NOMO-1 treated with dmso at 0.1 percent for 144 hours (cell line): ENCODE measurements around the gene SCYGR6.
"Not testable (repeated sequence)": the region's sequence is repeated elsewhere in the genome, so short reads cannot be mapped to it uniquely, and the experiment has no call there.

ENCODE experiments used
- DNase-seq: peaks from one replicate; lab custom pipeline; 2025; ENCODE audit not compliant: unreplicated experiment; lab: John Stamatoyannopoulos, UW

The SCYGR6 gene

GRCh38 chr2:227724394-227725039 is at the start of gene SCYGR6:
Gene SCYGR6, minus strand, starts transcription at chr2:227724757. Its CDS starts 0 bp downstream, at chr2:227724757.
- peak; percentile 7 for DNase-seq

DNA sequence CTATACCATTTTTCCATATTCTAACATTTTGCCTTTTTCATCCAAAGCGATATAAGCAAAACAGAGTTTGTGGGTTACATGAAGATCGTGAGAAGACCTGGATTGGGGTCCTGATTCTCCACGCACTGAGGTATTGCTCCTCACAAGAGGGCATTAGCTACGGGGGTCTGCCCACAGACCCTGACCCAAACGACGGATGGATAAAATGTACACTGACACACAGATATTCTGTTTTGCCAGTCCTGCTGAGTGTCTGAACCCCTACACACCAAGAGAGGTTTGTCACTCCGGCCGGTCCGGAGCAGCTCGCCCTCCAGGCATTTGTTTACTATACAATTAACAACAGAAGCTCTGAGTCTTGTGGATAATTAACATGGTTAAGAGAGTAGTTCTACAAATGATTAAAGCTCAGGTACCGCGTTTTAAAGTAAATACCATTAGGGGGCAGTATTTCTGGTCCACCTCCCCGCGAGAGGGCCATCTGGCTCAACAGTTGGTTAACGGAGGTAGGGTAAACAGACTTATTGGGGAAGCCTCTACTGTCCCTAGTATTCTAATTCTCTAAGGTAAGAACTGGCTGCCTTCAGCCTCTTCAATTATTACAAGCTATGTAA is 49.6 kb upstream of the SCYGR6 start:
- DNase-seq: no peak

DNA sequence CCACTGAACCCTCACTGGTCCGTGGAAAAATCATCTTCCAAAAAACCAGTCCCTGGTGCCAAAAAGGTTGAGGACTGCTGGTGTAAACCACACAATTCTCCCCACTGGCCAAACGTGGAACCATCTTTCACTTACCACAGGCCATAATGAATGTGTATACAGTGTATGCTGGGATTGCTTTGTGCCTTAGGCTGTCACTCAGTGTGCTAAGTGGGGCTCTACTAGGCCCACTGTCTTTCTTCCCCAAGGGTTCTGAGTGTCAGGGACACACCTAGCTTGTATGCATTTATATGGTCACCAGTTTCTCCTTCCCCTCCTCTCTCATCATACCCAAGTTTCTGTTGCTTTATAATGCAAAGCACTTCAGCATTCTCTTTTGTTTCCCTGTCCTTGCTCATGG is 48.4 kb upstream of the SCYGR6 start:
- DNase-seq: no peak

DNA sequence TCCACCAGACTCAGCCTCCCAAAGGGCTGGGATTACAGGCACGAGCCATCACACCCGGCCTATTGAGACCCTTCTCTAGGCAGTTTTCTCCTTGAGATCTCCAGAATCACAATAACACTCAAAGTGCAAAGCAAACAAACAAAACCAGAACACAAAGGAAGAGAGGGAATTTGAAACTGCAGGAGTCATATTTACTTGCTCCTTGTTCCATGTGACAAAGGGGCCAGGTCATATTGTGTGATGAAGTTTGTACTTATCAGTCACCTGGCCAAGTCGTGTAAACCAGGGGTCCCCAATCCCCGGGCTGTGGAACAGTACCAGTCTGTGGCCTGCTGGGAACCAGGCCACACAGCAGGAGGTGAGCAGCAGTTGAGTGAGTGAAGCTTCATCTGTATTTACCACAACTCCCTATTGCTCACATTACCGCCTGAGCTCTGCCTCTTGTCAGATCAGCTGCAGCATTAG is 47.7 kb upstream of the SCYGR6 start:
- no peak for DNase-seq

GRCh38 chr2:227767830-227768229 is 43.3 kb upstream of the SCYGR6 start:
- no peak for DNase-seq

GRCh38 chr2:227766373-227766883 is 41.9 kb upstream of the SCYGR6 start:
- DNase-seq: peak; percentile 13

- no peak for DNase-seq
These were observed 41.3 kb upstream of the SCYGR6 start for GRCh38 chr2:227765788-227766372.

GRCh38 chr2:227761740-227762476 is 37.4 kb upstream of the SCYGR6 start:
- no peak for DNase-seq

- DNase-seq: no peak
These were observed 35.0 kb upstream of the SCYGR6 start for GRCh38 chr2:227759411-227760118.

DNA sequence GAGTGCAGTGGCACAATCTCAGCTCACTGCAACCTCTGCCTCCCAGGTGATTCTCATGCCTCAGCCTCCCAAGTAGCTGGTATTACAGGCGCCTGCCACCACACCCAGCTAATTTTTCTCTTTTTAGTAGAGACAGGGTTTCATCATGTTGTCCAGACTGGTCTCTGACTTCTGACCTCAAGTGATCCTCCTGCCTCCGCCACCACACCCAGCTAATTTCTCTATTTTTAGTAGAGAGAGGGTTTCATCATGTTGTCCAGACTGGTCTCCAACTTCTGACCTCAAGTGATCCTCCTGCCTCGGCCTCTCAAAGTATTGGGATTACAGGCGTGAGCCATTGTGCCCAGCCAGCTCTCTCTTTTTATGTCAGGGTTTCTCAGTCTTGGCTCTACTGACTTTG is 31.7 kb upstream of the SCYGR6 start:
- not testable (repeated sequence) for DNase-seq

DNA sequence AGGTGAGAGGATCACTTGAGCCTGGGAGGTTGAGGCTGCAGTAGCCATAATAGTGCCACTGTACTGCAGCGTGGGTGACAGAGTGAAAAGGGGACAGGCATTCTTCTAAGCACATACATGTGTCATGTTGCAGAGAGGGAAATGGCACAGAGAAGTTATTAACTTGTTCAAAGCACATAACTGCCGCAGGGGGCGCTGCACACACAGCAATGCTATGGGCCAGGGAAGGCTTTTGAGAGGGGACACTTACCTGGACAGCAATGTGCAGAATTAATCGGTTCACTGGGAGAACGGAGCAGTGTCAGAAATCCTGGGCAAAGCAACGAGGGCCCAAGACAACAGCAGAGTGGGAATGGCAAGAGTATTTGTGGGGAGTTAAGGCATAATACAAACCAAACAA is 23.5 kb upstream of the SCYGR6 start:
- DNase-seq: no peak

DNA sequence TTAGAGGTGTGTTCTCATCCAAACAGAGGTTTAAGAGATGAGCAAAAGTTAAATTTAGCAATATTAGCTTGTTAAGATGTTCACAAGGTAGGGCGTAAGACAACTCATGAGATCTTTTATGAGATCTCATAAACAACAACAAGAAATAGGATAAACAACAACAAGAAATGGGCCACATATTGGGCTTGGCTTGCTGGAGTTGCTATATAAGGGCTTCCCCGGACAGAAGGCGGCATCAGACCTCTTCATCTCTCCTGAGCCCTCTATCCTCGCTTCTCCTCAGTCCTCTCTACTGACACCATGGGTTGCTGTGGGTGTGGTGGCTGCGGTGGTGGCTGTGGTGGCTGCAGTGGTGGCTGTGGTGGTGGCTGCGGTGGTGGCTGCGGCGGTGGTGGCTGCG is 21.0 kb upstream of the SCYGR6 start, which contains the start of gene SCYGR8:
TSS of gene SCYGR8 (plus strand) at position 301 of the 400 bp plus-strand sequence. CDS start at position 301, 0 bp downstream.
- no peak for DNase-seq

GRCh38 chr2:227740705-227741104 is 16.1 kb upstream of the SCYGR6 start:
- not testable (repeated sequence) for DNase-seq

DNA sequence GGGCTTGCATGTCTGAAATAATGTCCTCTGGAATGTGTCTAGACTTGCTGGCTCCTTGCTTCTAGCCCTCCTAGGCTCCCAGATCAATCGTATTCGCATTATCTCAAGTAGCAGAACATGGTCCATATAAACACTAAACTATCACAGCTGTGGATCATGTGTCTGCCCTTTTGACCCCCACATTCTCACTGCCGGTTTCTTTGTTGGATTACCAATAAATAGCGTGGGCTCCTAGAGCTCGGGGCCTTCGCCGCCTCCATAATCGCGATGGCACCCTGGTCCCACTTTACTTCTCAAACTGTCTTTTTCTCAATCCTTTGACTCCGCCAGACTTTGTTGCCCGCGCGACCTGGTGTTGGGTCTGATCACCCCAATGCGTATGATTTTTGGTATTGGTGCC is 14.8 kb upstream of the SCYGR6 start:
- DNase-seq: no peak

- DNase-seq: no peak
These were observed 3.5 kb upstream of the SCYGR6 start, which contains the start of gene SCYGR7 for GRCh38 chr2:227728035-227728434. Gene SCYGR7, plus strand, starts transcription at chr2:227728335. Its CDS starts 0 bp downstream, at chr2:227728335.

DNA sequence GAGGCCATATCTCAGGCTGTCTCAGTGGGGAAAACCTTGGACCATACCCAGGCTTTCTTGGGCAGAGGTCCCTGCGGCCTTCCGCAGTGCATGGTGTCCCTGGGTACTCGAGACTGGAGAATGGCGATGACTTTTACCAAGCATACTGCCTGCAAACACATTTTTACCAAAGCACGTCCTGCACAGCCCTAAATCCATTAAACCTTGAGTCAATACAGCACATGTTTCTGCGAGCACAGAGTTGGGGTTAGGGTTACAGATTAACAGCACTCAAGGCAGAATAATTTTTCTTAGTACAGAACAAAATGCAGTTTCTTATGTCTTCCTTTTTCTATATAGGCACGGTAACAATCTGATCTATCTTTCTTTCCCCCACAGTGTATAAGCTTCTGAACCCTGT is 1.7 kb downstream of the SCYGR6 start:
- DNase-seq: not testable (repeated sequence)

DNA sequence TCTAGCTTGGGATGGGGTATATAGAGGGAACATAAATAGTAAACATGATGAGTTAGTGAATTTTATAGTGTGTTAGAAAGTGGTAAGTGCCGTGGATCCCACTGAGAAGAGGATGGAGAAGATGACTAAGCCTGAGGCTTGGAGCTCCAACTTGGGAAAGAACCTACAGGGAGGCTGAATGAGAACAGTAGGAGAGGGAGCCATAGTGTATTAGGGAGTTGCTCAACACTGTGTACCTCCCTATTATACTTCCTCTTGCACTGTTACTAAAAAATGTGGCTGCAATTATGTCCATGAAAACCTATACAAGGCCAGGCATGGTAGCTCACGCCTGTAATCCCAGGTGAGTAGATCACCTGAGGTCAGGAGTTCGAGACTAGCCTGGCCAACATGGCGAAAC is 3.9 kb downstream of the SCYGR6 start:
- DNase-seq: no peak

DNA sequence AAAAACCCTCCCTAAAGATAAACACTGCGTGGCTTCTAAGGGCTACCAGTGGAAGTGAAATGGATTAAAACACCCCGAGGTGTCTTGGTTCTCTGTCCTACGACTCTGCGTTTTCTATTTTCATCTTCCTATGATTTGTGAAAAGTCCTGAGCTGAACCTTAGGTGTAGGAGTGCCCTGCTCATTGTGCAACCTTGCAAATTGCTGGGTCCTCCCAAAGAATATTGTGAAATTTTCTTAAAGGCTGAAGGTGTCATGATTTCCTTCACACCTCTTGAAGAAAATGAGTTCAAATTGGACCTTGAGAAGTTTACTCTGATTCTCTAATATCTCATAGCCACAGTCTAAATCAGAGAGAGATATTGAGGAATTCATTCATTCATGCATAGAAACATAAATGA is 4.9 kb downstream of the SCYGR6 start:
- no peak for DNase-seq

GRCh38 chr2:227717687-227718567 is 6.6 kb downstream of the SCYGR6 start, which contains the start of gene SLC19A3:
Gene SLC19A3, minus strand, starts transcription at chr2:227718028. Its CDS starts 15,710 bp downstream, at chr2:227702318.
- no peak for DNase-seq
